Prostate gland (tissue), 2 donors: Measurements from ENCODE around the gene TRIM7.

ENCODE experiments used
- CTCF ChIP-seq, 4 experiments: fragments of 200-600 bp in 2 of 4; fragments of 450-650 bp in 2 of 4; sonication (generic) in 2 of 4; IDR thresholded peaks; 1 replicate in 3 of 4; 2 replicates in 1 of 4; pipeline ENCODE4 v1.5.1; 2016 to 2019; ENCODE audit warnings: antibody characterized with exemption in 4 of 4, mild to moderate bottlenecking in 2 of 4, moderate library complexity in 2 of 4
- POLR2A ChIP-seq: fragments of 450-650 bp; IDR thresholded peaks from one replicate; pipeline ENCODE4 v1.6.1; 2016; ENCODE audit warnings: antibody characterized with exemption, mild to moderate bottlenecking
- POLR2AphosphoS5 ChIP-seq: sonication (generic); formaldehyde crosslinking; IDR thresholded peaks from one replicate; pipeline ENCODE4 v1.6.1; 2017; ENCODE audit warnings: antibody characterized with exemption

DNA sequence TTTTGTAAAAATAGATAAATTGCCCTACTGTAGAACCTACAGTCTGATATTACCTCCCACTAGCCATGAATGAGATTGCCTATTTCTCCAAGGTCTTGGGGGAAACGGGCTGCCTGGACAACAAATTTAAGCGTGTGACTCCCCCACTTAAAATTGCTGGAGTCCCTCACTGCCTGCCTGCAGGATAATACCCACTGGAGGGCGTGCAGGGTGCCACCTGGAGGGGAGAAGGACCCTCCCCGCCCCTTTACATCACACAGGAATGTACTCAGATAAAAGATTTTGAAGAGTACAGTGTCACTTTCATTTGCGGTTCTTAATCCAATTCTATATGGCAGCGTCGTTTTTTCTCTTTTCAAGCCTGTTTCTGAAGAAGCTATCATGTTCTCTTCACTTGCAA, 6.2 kb upstream of the TRIM7 start:
- TF ChIP-seq CTCF (IDR thresholded peaks at IDR 0.05): no peak
- no peak for TF ChIP-seq POLR2A
- TF ChIP-seq POLR2AphosphoS5: no peak
